Stomach (tissue), 4 donors: Measurements from ENCODE around the gene EGFL7.

Experiments used
- CTCF ChIP-seq, 7 experiments: fragments of 450-650 bp in 4 of 7; fragments of 200-600 bp in 3 of 7; sonication (generic) in 3 of 7; IDR thresholded peaks; one replicate each; pipeline ENCODE4 v1.5.1; 2016 to 2019; ENCODE audit warnings: antibody characterized with exemption in 7 of 7, control low read depth in 2 of 7, mild to moderate bottlenecking in 1 of 7
- POLR2A ChIP-seq, 4 donors: fragments of 450-650 bp; IDR thresholded peaks; one replicate each; pipeline ENCODE4 v1.6.1; 2016; ENCODE audit warnings: antibody characterized with exemption in 4 of 4, control low read depth in 2 of 4, mild to moderate bottlenecking in 1 of 4, moderate library complexity in 1 of 4
- POLR2AphosphoS5 ChIP-seq, 3 donors: sonication (generic); formaldehyde crosslinking; IDR thresholded peaks; one replicate each; pipeline ENCODE4 v1.6.1; 2016; ENCODE audit warnings: antibody characterized with exemption in 3 of 3

GRCh38 chr9:136703276-136703860, 40.7 kb downstream of the EGFL7 start:
- TF ChIP-seq POLR2A (IDR thresholded peaks at IDR 0.05) (no peak), CTCF (IDR thresholded peaks at IDR 0.05) (no peak), POLR2AphosphoS5 (IDR thresholded peaks at IDR 0.05) (no peak)
